A673 (cell line): Measurements from ENCODE around the gene ANKHD1.

Experiments
- CTCF ChIP-seq: fragments of 300-800, 200-600 bp; sonication (generic); conservative IDR thresholded peaks from 2 replicates; pipeline ENCODE4 v1.5.1; 2017; ENCODE audit warnings: low read depth, mild to moderate bottlenecking, antibody characterized with exemption, low read length, moderate library complexity, mixed read lengths
- EZH2 ChIP-seq: fragments of 200-600 bp; sonication (generic); IDR thresholded peaks from 2 replicates; pipeline ENCODE4 v1.6.1; 2017; ENCODE audit warnings: borderline replicate concordance, low read depth, mild to moderate bottlenecking, mixed read lengths, antibody characterized with exemption, low read length; ENCODE audit not compliant: poor library complexity, severe bottlenecking

- TF ChIP-seq EZH2: no peak
- no peak for TF ChIP-seq CTCF
Measured at GRCh38 chr5:140355546-140355945, 46.1 kb upstream of the ANKHD1 start.
